Measurements from ENCODE around the gene PDGFB.
"Not testable (repeated sequence)": the region's sequence is repeated elsewhere in the genome, so short reads cannot be mapped to it uniquely, and the experiment has no call there.

The PDGFB gene

DNA sequence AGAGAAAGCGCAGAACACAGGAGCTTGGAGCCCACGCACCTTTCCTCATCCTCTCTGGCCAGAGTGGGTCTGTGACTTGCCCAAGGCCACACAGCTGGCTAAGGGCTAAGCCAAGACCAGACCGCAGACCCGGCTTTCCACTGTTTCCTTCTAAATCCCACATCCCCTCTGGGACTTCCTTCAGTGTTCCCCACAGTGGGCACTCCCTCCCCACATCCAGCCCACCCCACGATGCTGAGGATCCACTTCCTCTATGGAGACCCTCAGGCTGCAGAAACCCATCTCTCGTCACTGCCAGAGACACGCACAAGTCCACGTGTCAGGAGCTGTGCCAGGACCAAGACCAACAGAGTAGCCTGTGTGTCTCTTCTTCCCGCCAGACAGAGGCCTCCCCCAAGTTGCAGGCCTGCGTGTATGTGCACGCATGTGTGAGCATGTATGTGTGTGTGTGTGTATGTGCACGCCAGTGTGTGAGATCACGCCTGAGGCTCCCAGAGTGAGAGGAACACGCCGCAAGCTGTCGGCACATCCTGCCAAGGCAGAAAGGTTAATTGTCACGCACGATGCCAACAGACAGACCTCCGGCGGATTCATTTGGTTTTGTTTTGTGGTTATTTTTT is 21.6 kb downstream of the PDGFB start:
- TF ChIP-seq, protein P1, sequence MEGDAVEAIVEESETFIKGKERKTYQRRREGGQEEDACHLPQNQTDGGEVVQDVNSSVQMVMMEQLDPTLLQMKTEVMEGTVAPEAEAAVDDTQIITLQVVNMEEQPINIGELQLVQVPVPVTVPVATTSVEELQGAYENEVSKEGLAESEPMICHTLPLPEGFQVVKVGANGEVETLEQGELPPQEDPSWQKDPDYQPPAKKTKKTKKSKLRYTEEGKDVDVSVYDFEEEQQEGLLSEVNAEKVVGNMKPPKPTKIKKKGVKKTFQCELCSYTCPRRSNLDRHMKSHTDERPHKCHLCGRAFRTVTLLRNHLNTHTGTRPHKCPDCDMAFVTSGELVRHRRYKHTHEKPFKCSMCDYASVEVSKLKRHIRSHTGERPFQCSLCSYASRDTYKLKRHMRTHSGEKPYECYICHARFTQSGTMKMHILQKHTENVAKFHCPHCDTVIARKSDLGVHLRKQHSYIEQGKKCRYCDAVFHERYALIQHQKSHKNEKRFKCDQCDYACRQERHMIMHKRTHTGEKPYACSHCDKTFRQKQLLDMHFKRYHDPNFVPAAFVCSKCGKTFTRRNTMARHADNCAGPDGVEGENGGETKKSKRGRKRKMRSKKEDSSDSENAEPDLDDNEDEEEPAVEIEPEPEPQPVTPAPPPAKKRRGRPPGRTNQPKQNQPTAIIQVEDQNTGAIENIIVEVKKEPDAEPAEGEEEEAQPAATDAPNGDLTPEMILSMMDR (IDR thresholded peaks at IDR 0.05), result no peak
- peaks cover 72% of the 10 kb centered on the region for H3K27me3 ChIP-seq
- H3K4me3 ChIP-seq (ENCODE audit: low read depth in 1 of 2, low read length in 1 of 2), result no peak overlapping the region
- H3K4me1 ChIP-seq (ENCODE audit: control insufficient read depth in 1 of 2, insufficient read depth in 1 of 2, low read depth in 1 of 2, low read length in 1 of 2), result no peaks in the 10 kb centered on the region
- H3K9me3 ChIP-seq, result no peaks in the 10 kb centered on the region
- no peaks in the 10 kb centered on the region for H3K36me3 ChIP-seq
- no peak overlapping the region for H3K27ac ChIP-seq

DNA sequence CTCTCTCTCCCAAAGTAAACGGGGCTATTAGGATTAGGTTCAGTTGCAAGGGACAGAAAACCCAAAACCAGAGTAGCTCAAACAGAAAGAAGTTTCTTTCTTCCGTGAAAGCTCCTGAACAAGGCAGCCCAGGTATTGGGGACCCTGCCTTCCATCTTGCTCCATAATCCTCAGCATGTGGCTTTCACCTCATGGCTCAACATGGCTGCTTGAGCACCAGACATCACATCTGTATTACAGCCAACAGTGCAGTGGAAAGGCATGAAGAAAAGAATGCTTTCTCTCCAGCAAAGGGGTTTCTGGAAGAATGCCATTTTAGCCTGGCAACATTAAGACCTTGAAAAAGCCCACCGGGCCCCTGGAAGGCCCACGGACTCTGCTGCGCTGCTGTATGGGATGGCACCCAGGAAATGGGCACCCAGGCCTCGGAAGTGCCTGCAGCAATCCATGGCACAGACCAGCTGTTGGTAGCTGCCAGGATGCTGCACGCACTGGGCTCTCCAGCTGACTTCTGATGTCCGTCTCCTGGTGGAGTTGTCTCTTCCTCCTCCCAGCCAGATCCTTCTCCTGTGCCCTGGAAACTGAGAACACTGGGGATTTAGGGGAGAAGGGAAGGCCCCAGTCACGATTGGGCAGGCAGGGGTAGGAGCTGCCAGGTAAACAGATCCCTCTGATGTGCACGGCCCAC is 22.6 kb downstream of the PDGFB start:
- H3K9me3 ChIP-seq, result no peaks in the 10 kb centered on the region
- TF ChIP-seq, protein P1 (IDR thresholded peaks at IDR 0.05), result no peak
- H3K36me3 ChIP-seq, result no peaks in the 10 kb centered on the region
- peaks cover 61% of the 10 kb centered on the region for H3K27me3 ChIP-seq
- H3K27ac ChIP-seq, result no peak overlapping the region
- no peaks in the 10 kb centered on the region for H3K4me1 ChIP-seq (ENCODE audit: control insufficient read depth in 1 of 2, insufficient read depth in 1 of 2, low read depth in 1 of 2, low read length in 1 of 2)
- no peak overlapping the region for H3K4me3 ChIP-seq (ENCODE audit: low read depth in 1 of 2, low read length in 1 of 2)

GRCh38 chr22:39220890-39221850 is 23.6 kb downstream of the PDGFB start:
- H3K4me3 ChIP-seq (ENCODE audit: low read depth in 1 of 2, low read length in 1 of 2), result no peak overlapping the region
- H3K27me3 ChIP-seq, result peaks cover 57% of the 10 kb centered on the region
- no peaks in the 10 kb centered on the region for H3K36me3 ChIP-seq
- TF ChIP-seq, protein P1 (IDR thresholded peaks at IDR 0.05), result no peak
- H3K9me3 ChIP-seq, result no peaks in the 10 kb centered on the region
- H3K27ac ChIP-seq, result no peak overlapping the region
- no peaks in the 10 kb centered on the region for H3K4me1 ChIP-seq (ENCODE audit: control insufficient read depth in 1 of 2, insufficient read depth in 1 of 2, low read depth in 1 of 2, low read length in 1 of 2)

- peaks cover 59% of the 10 kb centered on the region for H3K27me3 ChIP-seq
- H3K9me3 ChIP-seq, result no peaks in the 10 kb centered on the region
- H3K36me3 ChIP-seq, result no peaks in the 10 kb centered on the region
- H3K4me1 ChIP-seq (ENCODE audit: control insufficient read depth in 1 of 2, insufficient read depth in 1 of 2, low read depth in 1 of 2, low read length in 1 of 2), result no peaks in the 10 kb centered on the region
- TF ChIP-seq, protein P1 (IDR thresholded peaks at IDR 0.05), result no peak
- no peak overlapping the region for H3K27ac ChIP-seq
- no peak overlapping the region for H3K4me3 ChIP-seq (ENCODE audit: low read depth in 1 of 2, low read length in 1 of 2)
These were observed 24.3 kb downstream of the PDGFB start for GRCh38 chr22:39220450-39220849.

DNA sequence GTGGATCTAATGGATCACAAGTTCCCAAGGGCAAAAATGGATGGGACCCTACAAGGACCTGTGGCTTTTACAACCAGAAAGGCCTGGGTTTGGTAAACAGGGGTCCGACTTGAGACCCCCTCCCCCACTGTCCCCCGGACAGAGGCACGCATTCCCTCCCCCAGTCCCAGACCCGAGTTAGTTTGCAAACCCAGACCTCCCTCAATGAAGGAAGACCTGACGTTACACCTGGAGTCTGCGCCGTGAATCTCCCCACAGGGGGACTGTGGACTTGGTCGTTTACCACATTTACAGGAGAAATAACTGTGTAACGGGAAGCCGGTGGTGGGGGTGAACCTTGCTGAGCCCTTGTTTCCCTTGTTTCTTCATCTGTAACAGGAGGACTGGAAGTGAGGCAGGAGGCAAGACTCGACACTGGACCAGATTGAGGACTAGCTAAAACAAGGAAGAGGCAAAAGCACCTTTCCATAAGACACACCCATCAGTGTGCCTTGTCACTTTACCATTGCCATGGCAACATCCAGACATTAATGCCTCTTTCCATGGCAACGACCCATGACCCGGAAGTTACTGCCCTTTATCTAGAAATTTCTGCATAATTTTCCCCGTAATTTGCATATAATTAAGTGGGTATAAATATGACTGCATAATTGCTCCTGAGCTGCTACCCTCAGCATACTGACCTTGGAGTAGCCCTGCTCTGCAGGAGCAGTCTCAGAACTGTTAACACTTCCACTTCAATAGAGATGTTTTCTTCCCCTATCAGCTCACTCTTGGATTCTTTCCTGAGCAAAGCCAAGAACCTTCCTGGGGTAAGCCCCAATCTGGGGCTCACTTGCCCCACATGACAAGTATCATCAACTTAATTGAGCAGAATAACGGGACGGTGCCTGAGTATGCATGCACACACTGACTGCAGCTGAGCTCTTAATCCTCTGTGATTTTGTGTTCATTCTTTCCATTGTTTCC is 25.4 kb downstream of the PDGFB start:
- Histone ChIP-seq H3K27ac (no peak overlapping the region), H3K27me3 (peaks cover 59% of the 10 kb centered on the region), H3K4me3 (ENCODE audit: low read depth in 1 of 2, low read length in 1 of 2) (no peak overlapping the region), H3K36me3 (no peaks in the 10 kb centered on the region), H3K4me1 (ENCODE audit: control insufficient read depth in 1 of 2, insufficient read depth in 1 of 2, low read depth in 1 of 2, low read length in 1 of 2) (no peaks in the 10 kb centered on the region), H3K9me3 (no peaks in the 10 kb centered on the region)
- TF ChIP-seq, protein P1 (IDR thresholded peaks at IDR 0.05), result no peak

DNA sequence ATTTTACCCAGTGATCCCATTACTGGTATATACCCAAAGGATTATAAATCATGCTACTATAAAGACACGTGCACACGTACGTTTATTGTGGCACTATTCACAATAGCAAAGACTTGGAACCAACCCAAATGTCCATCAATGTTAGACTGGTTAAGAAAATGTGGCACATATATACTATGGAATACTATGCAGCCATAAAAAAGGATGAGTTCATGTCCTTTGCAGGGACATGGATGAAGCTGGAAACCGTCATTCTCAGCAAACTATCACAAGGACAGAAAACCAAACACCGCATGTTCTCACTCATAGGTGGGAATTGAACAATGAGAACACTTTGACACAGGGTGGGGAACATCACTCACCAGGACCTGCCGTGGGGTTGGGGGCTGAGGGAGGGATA is 26.4 kb downstream of the PDGFB start:
- not testable (repeated sequence) for H3K9me3 ChIP-seq; H3K36me3 ChIP-seq; H3K4me1 ChIP-seq (ENCODE audit: control insufficient read depth in 1 of 2, insufficient read depth in 1 of 2, low read depth in 1 of 2, low read length in 1 of 2); H3K27ac ChIP-seq; H3K4me3 ChIP-seq (ENCODE audit: low read depth in 1 of 2, low read length in 1 of 2)
- H3K27me3 ChIP-seq, result peaks cover 59% of the 10 kb centered on the region

Measured in neutrophil (primary cell).